Activated CD4-positive, alpha-beta T cell treated with anti-CD3 and anti-CD28 coated beads, Interleukin-2, amount 10 ng/mL, durations not matched to agents 7 days and 5 days (primary cell): Measurements from ENCODE around the gene CCDC124. TPM values are rescaled to one million over a fixed set of nuclear protein-coding genes. Genes with fewer than 3 reads are reported as not detected.
A peak's percentile ranks its signal among the peaks of the same experiment; 100 is the strongest.

Experiments
- CTCF ChIA-PET: fragments of 350-600 bp; sonication (Branson Sonifier 250); formaldehyde crosslinking; loops from one replicate; lab custom pipeline; 2021; ENCODE audit warnings: antibody characterized with exemption; lab: Charles Lee
- POLR2A ChIA-PET: fragments of 350-600 bp; sonication (Branson Sonifier 250); formaldehyde crosslinking; loops from one replicate; lab custom pipeline; 2021; ENCODE audit warnings: antibody characterized with exemption; lab: Charles Lee
- DNase-seq: peaks from one replicate; pipeline ENCODE4 v3.0.0-alpha.2; 2020
- H3K27ac Mint-ChIP-seq: one replicate; pipeline ENCODE4 v1.8.0; 2021; ENCODE audit warnings: mild to moderate bottlenecking, moderate library complexity, mixed read lengths
- H3K27me3 Mint-ChIP-seq: one replicate; pipeline ENCODE4 v1.8.0; 2021; ENCODE audit warnings: mixed read lengths
- H3K36me3 Mint-ChIP-seq: one replicate; pipeline ENCODE4 v1.8.0; 2021; ENCODE audit warnings: low read depth, mixed read lengths
- H3K4me1 Mint-ChIP-seq: one replicate; pipeline ENCODE4 v1.8.0; 2021; ENCODE audit warnings: mixed read lengths
- H3K4me3 Mint-ChIP-seq: one replicate; pipeline ENCODE4 v1.8.0; 2021; ENCODE audit warnings: mild to moderate bottlenecking, moderate library complexity, mixed read lengths
- H3K9me3 Mint-ChIP-seq: one replicate; pipeline ENCODE4 v1.8.0; 2021; ENCODE audit warnings: mixed read lengths
- total RNA-seq, 2 experiments: library from RNA; stranded (reverse); gene quantifications; one replicate each; pipeline ENCODE4 v1.2.3, GENCODE V29; 2021

The CCDC124 gene
- total RNA-seq, 2 experiments from 2014 or later = 59.2 to 64.7 TPM

DNA sequence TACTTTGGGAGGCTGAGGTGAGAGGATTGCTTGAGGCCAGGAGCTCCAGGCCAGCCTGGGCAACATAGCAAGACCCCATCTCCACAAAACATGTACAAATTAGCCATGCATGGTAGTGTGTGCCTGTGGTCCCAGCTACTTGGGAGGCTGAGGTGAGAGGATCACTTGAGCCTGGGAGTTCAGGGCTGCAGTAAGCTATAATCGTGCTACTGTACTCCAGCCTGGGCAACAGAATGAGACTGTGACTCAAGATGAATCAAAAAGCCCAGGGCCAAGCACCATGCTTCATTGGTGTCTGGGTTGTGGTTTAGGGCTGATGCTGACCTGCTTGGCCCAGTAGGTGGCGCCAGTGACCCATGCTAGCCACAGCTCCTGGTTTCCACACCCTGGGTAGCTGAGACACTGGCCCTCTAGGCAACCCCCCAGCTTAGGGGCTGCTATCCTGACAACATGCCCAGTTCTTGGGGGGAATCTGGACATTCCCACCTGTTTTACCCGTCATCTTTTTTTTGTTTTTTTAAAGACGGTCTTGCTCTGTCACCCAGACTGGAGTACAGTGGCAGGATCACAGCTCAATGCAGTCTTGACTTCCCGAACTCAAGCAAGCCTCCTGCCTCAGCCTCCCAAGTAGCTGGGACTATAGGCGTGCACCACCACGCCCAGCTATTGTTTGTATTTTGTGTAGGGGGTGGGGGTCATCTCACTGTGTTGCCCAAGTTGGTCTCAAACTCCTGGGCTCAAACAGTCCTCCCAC is 5.5 kb downstream of the CCDC124 start:
- CTCF ChIA-PET = interaction anchor here (0.6 to 10.3 kb wide), 27 partner anchors 9 to 341 kb away, joined by 3 to 326 read pairs (median 4); partner anchors contain the start of genes JAK3, PIK3R2, RPL18A and SLC5A5
- H3K27ac Mint-ChIP-seq = no peak overlapping the region
- POLR2A ChIA-PET = interaction anchor here (0.7 to 1.2 kb wide), 2 partner anchors 57 to 59 kb away, joined by 5 to 11 read pairs; no protein-coding TSS in a partner anchor
- no peak overlapping the region for H3K4me3 Mint-ChIP-seq
- peak; percentile 86 for DNase-seq
- H3K27me3 Mint-ChIP-seq = no peaks in the 10 kb centered on the region
- peaks cover 13% of the 10 kb centered on the region for H3K4me1 Mint-ChIP-seq
- H3K36me3 Mint-ChIP-seq = peaks cover 7% of the 10 kb centered on the region
- H3K9me3 Mint-ChIP-seq = no peaks in the 10 kb centered on the region

GRCh38 chr19:17942181-17942580 is 9.4 kb downstream of the CCDC124 start:
- ChIA-PET POLR2A (interaction anchor here (0.6 kb wide), 1 partner anchor 9 kb away, joined by 3 read pairs; the partner anchor contains the start of gene CCDC124), CTCF (interaction anchor here (1.1 to 6.8 kb wide), 3 partner anchors 9 to 54 kb away, joined by 4 to 44 read pairs (median 5); partner anchors contain the start of gene CCDC124)

GRCh38 chr19:17942582-17943273 is 9.9 kb downstream of the CCDC124 start:
- H3K4me3 Mint-ChIP-seq = no peak overlapping the region
- POLR2A ChIA-PET = interaction anchor here (0.6 kb wide), 1 partner anchor 10 kb away, joined by 3 read pairs; the partner anchor contains the start of gene CCDC124
- H3K36me3 Mint-ChIP-seq = peaks cover 6% of the 10 kb centered on the region
- H3K27me3 Mint-ChIP-seq = no peaks in the 10 kb centered on the region
- H3K9me3 Mint-ChIP-seq = no peaks in the 10 kb centered on the region
- CTCF ChIA-PET = interaction anchor here (1.1 to 6.8 kb wide), 3 partner anchors 10 to 54 kb away, joined by 4 to 44 read pairs (median 5); partner anchors contain the start of gene CCDC124
- H3K4me1 Mint-ChIP-seq = peaks cover 19% of the 10 kb centered on the region
- DNase-seq = no peak
- no peak overlapping the region for H3K27ac Mint-ChIP-seq

More at GRCh38 chr19:17942181-17942580, 9.4 kb downstream of the CCDC124 start:
- H3K27me3 Mint-ChIP-seq = no peaks in the 10 kb centered on the region
- DNase-seq = no peak
- H3K36me3 Mint-ChIP-seq = peaks cover 8% of the 10 kb centered on the region
- peaks cover 17% of the 10 kb centered on the region for H3K4me1 Mint-ChIP-seq
- no peak overlapping the region for H3K27ac Mint-ChIP-seq
- no peak overlapping the region for H3K4me3 Mint-ChIP-seq
- no peaks in the 10 kb centered on the region for H3K9me3 Mint-ChIP-seq

- no peak for DNase-seq
- Mint-ChIP-seq H3K4me3 (no peak overlapping the region), H3K36me3 (peaks cover 4% of the 10 kb centered on the region), H3K27ac (no peak overlapping the region), H3K4me1 (peaks cover 19% of the 10 kb centered on the region), H3K27me3 (no peaks in the 10 kb centered on the region), H3K9me3 (no peaks in the 10 kb centered on the region)
- ChIA-PET CTCF (interaction anchor here (1.2 to 6.8 kb wide), 3 partner anchors 10 to 84 kb away, joined by 3 to 44 read pairs (median 5); partner anchors contain the start of genes CCDC124 and RPL18A), POLR2A (no interaction called here)
Measured at GRCh38 chr19:17943274-17944221, 10.7 kb downstream of the CCDC124 start.

- POLR2A ChIA-PET = no interaction called here
- Mint-ChIP-seq H3K4me1 (peaks cover 27% of the 10 kb centered on the region), H3K9me3 (no peaks in the 10 kb centered on the region), H3K27ac (no peak overlapping the region), H3K36me3 (peaks cover 4% of the 10 kb centered on the region), H3K4me3 (no peak overlapping the region), H3K27me3 (peaks cover 6% of the 10 kb centered on the region)
- CTCF ChIA-PET = interaction anchor here (1.2 to 6.8 kb wide), 2 partner anchors 11 to 85 kb away, joined by 3 to 44 read pairs; partner anchors contain the start of genes CCDC124 and RPL18A
- no peak for DNase-seq
Measured at GRCh38 chr19:17944301-17944700, 11.5 kb downstream of the CCDC124 start.

GRCh38 chr19:17946965-17947784 is 14.4 kb downstream of the CCDC124 start:
- DNase-seq = no peak
- Mint-ChIP-seq H3K27ac (peak overlapping the region; percentile 80), H3K36me3 (peaks cover 2% of the 10 kb centered on the region), H3K4me3 (peak overlapping the region; percentile 76), H3K4me1 (peaks cover 46% of the 10 kb centered on the region), H3K9me3 (no peaks in the 10 kb centered on the region), H3K27me3 (peaks cover 32% of the 10 kb centered on the region)
- CTCF ChIA-PET = interaction anchor here (0.6 to 6.8 kb wide), 8 partner anchors 9 to 640 kb away, joined by 3 to 44 read pairs (median 4); partner anchors contain the start of genes CCDC124 and RPL18A
- POLR2A ChIA-PET = no interaction called here

DNA sequence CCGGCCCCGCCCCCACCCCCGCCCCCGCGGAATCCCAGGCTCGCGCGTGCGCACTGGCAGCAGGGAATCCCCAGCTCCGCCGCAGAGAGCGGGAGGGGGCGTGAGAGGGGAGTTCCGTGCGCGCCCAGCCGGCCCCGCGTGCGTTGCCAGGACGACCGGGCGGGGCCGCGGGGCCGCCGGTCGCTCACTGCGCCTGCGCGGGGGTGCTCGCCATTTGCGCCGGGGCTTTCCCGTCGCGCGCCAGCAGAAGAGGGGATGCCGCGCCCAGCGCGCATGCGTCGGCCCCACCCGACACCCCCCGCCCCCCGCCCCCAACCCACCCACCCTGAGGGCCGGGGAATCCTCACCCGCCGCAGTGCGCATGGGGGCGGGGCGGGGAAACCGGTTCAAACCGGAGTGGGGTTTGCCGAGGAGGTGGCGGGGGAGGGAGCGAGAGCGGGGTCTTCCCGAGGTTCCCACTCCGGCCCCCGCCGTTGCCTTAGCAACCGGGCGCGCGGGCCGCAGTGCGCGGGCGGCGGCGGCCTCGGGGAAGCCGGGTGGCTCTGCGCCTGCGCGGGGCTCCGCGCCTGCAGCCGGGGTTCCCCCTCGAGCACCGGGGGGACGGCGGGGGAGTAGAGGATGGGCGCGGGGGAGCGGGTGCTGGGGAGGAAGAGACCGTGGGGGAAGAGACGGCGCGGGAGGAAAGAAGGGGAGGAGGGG is 15.1 kb downstream of the CCDC124 start:
- ChIA-PET POLR2A (no interaction called here), CTCF (interaction anchor here (0.6 to 6.8 kb wide), 4 partner anchors 10 to 564 kb away, joined by 3 to 44 read pairs (median 8); partner anchors contain the start of gene CCDC124)
- Mint-ChIP-seq H3K27ac (peak overlapping the region; percentile 54), H3K4me3 (peak overlapping the region; percentile 76), H3K4me1 (peaks cover 47% of the 10 kb centered on the region), H3K9me3 (no peaks in the 10 kb centered on the region), H3K27me3 (peaks cover 37% of the 10 kb centered on the region), H3K36me3 (peaks cover 2% of the 10 kb centered on the region)
- DNase-seq = peak; percentile 92

GRCh38 chr19:17948514-17948900 is 15.7 kb downstream of the CCDC124 start:
- peaks cover 42% of the 10 kb centered on the region for H3K27me3 Mint-ChIP-seq
- DNase-seq = no peak
- H3K4me1 Mint-ChIP-seq = peaks cover 47% of the 10 kb centered on the region
- CTCF ChIA-PET = interaction anchor here (0.7 to 1.4 kb wide), 2 partner anchors 22 to 49 kb away, joined by 3 to 4 read pairs; no protein-coding TSS in a partner anchor
- peaks cover 2% of the 10 kb centered on the region for H3K36me3 Mint-ChIP-seq
- H3K9me3 Mint-ChIP-seq = no peaks in the 10 kb centered on the region
- H3K4me3 Mint-ChIP-seq = peak overlapping the region; percentile 59
- H3K27ac Mint-ChIP-seq = peak overlapping the region; percentile 54
- POLR2A ChIA-PET = no interaction called here

DNA sequence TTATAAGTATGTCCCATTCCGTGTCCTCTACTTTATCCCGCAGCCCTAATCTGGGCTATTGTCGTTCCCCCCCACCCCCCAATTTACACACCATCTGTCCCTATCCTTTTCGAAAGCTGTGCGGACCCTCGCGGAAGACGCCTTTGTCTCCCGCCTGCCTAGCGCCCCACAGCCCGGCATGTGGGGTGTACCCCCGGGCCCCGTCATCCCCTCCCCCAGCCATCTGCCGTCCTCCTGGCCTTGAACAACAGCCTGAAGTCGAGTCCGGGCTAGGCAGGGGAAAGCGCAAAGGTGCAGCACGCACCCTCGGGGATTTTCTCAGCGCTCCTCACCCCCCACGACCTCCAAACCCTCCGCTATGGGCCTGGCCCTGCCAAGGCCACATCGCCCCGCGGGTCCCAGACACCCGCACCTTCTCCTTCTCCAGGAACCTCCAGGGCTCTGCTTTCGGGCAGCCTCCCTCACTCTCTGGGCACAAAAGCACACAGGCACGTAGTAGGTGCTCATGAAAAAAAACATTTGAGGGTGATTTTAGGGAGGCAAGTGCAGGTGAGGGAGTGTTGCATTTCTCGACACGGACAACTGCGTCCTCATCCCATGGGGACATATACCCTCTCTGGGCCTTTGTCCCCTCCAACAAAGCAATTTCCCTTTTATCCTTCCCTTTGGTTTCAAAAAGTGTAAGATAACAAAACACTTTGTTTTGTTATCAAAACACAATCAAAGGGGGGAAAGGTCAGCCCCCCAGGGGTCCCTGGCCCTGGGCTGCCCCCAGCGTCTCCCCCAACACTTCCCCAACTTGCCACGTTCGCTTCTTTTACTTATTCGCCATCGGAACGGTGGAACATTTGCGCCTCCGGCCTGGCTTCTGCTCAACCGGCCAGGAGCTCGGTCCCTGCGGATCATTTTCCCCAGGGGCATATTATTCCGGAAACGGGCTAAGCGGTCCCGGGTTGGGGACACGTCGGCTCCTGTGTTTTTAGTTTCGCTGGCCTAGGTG is 16.4 kb downstream of the CCDC124 start:
- Mint-ChIP-seq H3K4me1 (peaks cover 47% of the 10 kb centered on the region), H3K36me3 (peaks cover under 1% of the 10 kb centered on the region), H3K9me3 (no peaks in the 10 kb centered on the region), H3K4me3 (peak overlapping the region; percentile 59), H3K27me3 (peaks cover 48% of the 10 kb centered on the region), H3K27ac (peak overlapping the region; percentile 57)
- ChIA-PET CTCF (interaction anchor here (0.7 to 1.2 kb wide), 3 partner anchors 11 to 23 kb away, joined by 3 to 6 read pairs (median 3); partner anchors contain the start of gene CCDC124), POLR2A (no interaction called here)
- DNase-seq = no peak
